Measurements from ENCODE around the gene TMPRSS13. TPM values are rescaled to one million over a fixed set of nuclear protein-coding genes. Genes with fewer than 3 reads are reported as not detected.

Gene TMPRSS13
- total RNA-seq, 1 donor from 2014 or later = 6.9 TPM

- Mint-ChIP-seq H3K9me3 (peaks cover 6% of the 10 kb centered on the region), H3K36me3 (no peaks in the 10 kb centered on the region), H3K4me3 (no peak overlapping the region), H3K27me3 (peaks cover 15% of the 10 kb centered on the region), H3K27ac (no peak overlapping the region), H3K4me1 (ENCODE audit: unreplicated experiment) (peaks cover 4% of the 10 kb centered on the region)
- no peak for DNase-seq (ENCODE audit: extremely low spot score, unreplicated experiment)
- TF ChIP-seq CTCF (conservative IDR thresholded peaks at IDR 0.05) = no peak
Measured at GRCh38 chr11:117976445-117976844, 47.2 kb upstream of the TMPRSS13 start.

- peaks cover 4% of the 10 kb centered on the region for H3K4me1 Mint-ChIP-seq (ENCODE audit: unreplicated experiment)
- peaks cover 16% of the 10 kb centered on the region for H3K27me3 Mint-ChIP-seq
- TF ChIP-seq CTCF (conservative IDR thresholded peaks at IDR 0.05) = no peak
- no peak overlapping the region for H3K4me3 Mint-ChIP-seq
- H3K36me3 Mint-ChIP-seq = no peaks in the 10 kb centered on the region
- DNase-seq (ENCODE audit: extremely low spot score, unreplicated experiment) = no peak
- no peak overlapping the region for H3K27ac Mint-ChIP-seq
- no peaks in the 10 kb centered on the region for H3K9me3 Mint-ChIP-seq
Measured at GRCh38 chr11:117973503-117973860, 44.3 kb upstream of the TMPRSS13 start.

- TF ChIP-seq CTCF (conservative IDR thresholded peaks at IDR 0.05) = no peak
- H3K27me3 Mint-ChIP-seq = peaks cover 19% of the 10 kb centered on the region
- no peak for DNase-seq (ENCODE audit: extremely low spot score, unreplicated experiment)
- H3K36me3 Mint-ChIP-seq = no peaks in the 10 kb centered on the region
- H3K4me3 Mint-ChIP-seq = no peak overlapping the region
- no peaks in the 10 kb centered on the region for H3K9me3 Mint-ChIP-seq
- H3K4me1 Mint-ChIP-seq (ENCODE audit: unreplicated experiment) = peaks cover 4% of the 10 kb centered on the region
- H3K27ac Mint-ChIP-seq = no peak overlapping the region
Measured at GRCh38 chr11:117972629-117973502, 43.7 kb upstream of the TMPRSS13 start.

GRCh38 chr11:117972044-117972443, 42.8 kb upstream of the TMPRSS13 start:
- peaks cover 21% of the 10 kb centered on the region for H3K27me3 Mint-ChIP-seq
- no peak for TF ChIP-seq CTCF (conservative IDR thresholded peaks at IDR 0.05)
- no peaks in the 10 kb centered on the region for H3K36me3 Mint-ChIP-seq
- no peaks in the 10 kb centered on the region for H3K9me3 Mint-ChIP-seq
- H3K27ac Mint-ChIP-seq = no peak overlapping the region
- DNase-seq (ENCODE audit: extremely low spot score, unreplicated experiment) = no peak
- H3K4me1 Mint-ChIP-seq (ENCODE audit: unreplicated experiment) = peaks cover 4% of the 10 kb centered on the region
- no peak overlapping the region for H3K4me3 Mint-ChIP-seq

- Mint-ChIP-seq H3K4me3 (no peak overlapping the region), H3K27me3 (peaks cover 22% of the 10 kb centered on the region), H3K9me3 (no peaks in the 10 kb centered on the region), H3K27ac (no peak overlapping the region), H3K36me3 (no peaks in the 10 kb centered on the region), H3K4me1 (ENCODE audit: unreplicated experiment) (peaks cover 4% of the 10 kb centered on the region)
- no peak for TF ChIP-seq CTCF (conservative IDR thresholded peaks at IDR 0.05)
- no peak for DNase-seq (ENCODE audit: extremely low spot score, unreplicated experiment)
Measured at GRCh38 chr11:117970400-117971024, 41.3 kb upstream of the TMPRSS13 start.
